ENCODE measurements around the gene ATPAF1.

- TF ChIP-seq CTCF (conservative IDR thresholded peaks at IDR 0.05) (no peak), EZH2 (IDR thresholded peaks at IDR 0.05; ENCODE audit: low read depth) (no peak)
Measured at GRCh38 chr1:46614604-46614984, 53.6 kb downstream of the ATPAF1 start.
